Upper lobe of left lung (tissue), 6 donors: ENCODE measurements around the gene ASB9. TPM values are rescaled to one million over a fixed set of nuclear protein-coding genes. Genes with fewer than 3 reads are reported as not detected.
"Not testable (repeated sequence)": the region's sequence is repeated elsewhere in the genome, so short reads cannot be mapped to it uniquely, and the experiment has no call there.

Source experiments
- ATAC-seq, 2 donors: fragments of 200-7000 bp; cut with Tn5 transposase; one replicate each; pipeline ENCODE4 v1.9.1; 2022; ENCODE audit warnings: mild to moderate bottlenecking in 2 of 2, moderate library complexity in 2 of 2; ENCODE audit not compliant: low FRiP score in 2 of 2
- DNase-seq, 2 donors: peaks; one replicate each; pipeline ENCODE4 v3.0.0-alpha.2; 2019 to 2020
- H3K27ac ChIP-seq, 4 donors: fragments of 200-600 bp; sonication (generic); one replicate each; pipeline ENCODE4 v1.5.1; 2016 to 2019
- H3K27me3 ChIP-seq, 4 donors: fragments of 200-600 bp; sonication (generic); one replicate each; pipeline ENCODE4 v1.5.1; 2017 to 2019
- H3K36me3 ChIP-seq, 4 donors: fragments of 200-600 bp; sonication (generic); one replicate each; pipeline ENCODE4 v1.5.1; 2016 to 2019
- H3K4me1 ChIP-seq, 4 donors: fragments of 200-600 bp; sonication (generic); one replicate each; pipeline ENCODE4 v1.5.1; 2018 to 2019
- H3K4me3 ChIP-seq, 4 donors: fragments of 200-600 bp; sonication (generic); one replicate each; pipeline ENCODE4 v1.5.1; 2017 to 2019; ENCODE audit warnings: mild to moderate bottlenecking in 2 of 4, moderate library complexity in 1 of 4
- H3K9me3 ChIP-seq, 4 donors: fragments of 200-600 bp; sonication (generic); one replicate each; pipeline ENCODE4 v1.5.1; 2018 to 2019
- EP300 ChIP-seq, 4 donors: sonication (generic); formaldehyde crosslinking; IDR thresholded peaks; one replicate each; pipeline ENCODE4 v1.5.1; 2017; ENCODE audit warnings: antibody characterized with exemption in 4 of 4, control low read depth in 2 of 4
- POLR2A ChIP-seq, 4 donors: fragments of 450-650 bp; IDR thresholded peaks; one replicate each; pipeline ENCODE4 v1.5.1; 2016 to 2017; ENCODE audit warnings: antibody characterized with exemption in 4 of 4, mild to moderate bottlenecking in 2 of 4
- POLR2AphosphoS5 ChIP-seq, 2 donors: sonication (generic); formaldehyde crosslinking; IDR thresholded peaks; one replicate each; pipeline ENCODE4 v1.5.1; 2017; ENCODE audit warnings: antibody characterized with exemption in 2 of 2
- WGBS, 2 donors: methylation state at CpG; one replicate each; pipeline ENCODE4 v1.1.5; 2017 to 2018; 5-methylcytosine and 5-hydroxymethylcytosine counted together
- total RNA-seq, 6 donors: library from RNA; depleted of rRNA in 4 of 6; stranded (reverse); fragments of >200 nt in 4 of 6; gene quantifications; one replicate each; pipeline versions ENCODE4 v1.1.0 to v1.2.1, GENCODE V29; 2016 to 2021
- TF ChIP-seq, protein P1 (sequence below), 6 experiments: fragments of 450-650 bp in 4 of 6; fragments of 200-600 bp in 2 of 6; sonication (generic) in 2 of 6; IDR thresholded peaks; one replicate each; pipeline ENCODE4 v1.5.1; 2016 to 2019; ENCODE audit warnings: antibody characterized with exemption in 6 of 6
- donor health status: DM: no; HTN: no; CAD: no; lungs with moderate emphysema.
- donor health status: DM: no; HTN: yes; CAD: no; lungs with severe emphysema.

ASB9 gene
- total RNA-seq, 6 donors from 2014 or later = 3.0 to 6.2 (median 3.6) TPM

DNA sequence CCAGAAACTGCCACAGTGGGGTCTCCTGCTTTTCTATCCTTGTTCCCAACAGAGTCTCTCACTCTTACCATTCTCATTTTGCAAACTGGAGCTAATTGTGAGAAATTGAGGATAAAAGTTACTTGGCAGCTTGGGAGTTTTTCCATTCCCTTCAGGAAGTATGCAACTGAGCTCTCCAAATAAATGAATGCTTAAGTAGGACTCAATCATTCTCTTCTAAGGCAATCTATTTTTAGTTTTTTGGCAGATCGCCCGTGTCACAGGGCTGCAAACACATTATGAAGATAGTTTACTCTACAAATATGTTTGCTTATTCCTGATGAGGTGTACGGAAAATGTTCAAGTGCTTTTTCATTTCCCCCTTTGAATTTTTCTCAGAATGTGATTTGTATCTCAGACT, 40.2 kb upstream of the ASB9 start:
- DNase-seq (peak in 1 of 2 donors; percentile 58), ATAC-seq (peak in 1 of 2 donors; percentile 69)
- H3K27ac ChIP-seq = peak overlapping the region in 3 of 4 donors; percentile 30 to 75 (median 74)
- H3K9me3 ChIP-seq = no peaks in the 10 kb centered on the region
- H3K4me3 ChIP-seq = no peak overlapping the region
- no peaks in the 10 kb centered on the region for H3K27me3 ChIP-seq
- TF ChIP-seq POLR2AphosphoS5 (IDR thresholded peaks at IDR 0.05) = no peak
- TF ChIP-seq, protein P1, sequence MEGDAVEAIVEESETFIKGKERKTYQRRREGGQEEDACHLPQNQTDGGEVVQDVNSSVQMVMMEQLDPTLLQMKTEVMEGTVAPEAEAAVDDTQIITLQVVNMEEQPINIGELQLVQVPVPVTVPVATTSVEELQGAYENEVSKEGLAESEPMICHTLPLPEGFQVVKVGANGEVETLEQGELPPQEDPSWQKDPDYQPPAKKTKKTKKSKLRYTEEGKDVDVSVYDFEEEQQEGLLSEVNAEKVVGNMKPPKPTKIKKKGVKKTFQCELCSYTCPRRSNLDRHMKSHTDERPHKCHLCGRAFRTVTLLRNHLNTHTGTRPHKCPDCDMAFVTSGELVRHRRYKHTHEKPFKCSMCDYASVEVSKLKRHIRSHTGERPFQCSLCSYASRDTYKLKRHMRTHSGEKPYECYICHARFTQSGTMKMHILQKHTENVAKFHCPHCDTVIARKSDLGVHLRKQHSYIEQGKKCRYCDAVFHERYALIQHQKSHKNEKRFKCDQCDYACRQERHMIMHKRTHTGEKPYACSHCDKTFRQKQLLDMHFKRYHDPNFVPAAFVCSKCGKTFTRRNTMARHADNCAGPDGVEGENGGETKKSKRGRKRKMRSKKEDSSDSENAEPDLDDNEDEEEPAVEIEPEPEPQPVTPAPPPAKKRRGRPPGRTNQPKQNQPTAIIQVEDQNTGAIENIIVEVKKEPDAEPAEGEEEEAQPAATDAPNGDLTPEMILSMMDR (IDR thresholded peaks at IDR 0.05) = no peak
- TF ChIP-seq EP300 (IDR thresholded peaks at IDR 0.05) = peak in 2 of 4 donors; percentile 2 to 80
- TF ChIP-seq POLR2A (IDR thresholded peaks at IDR 0.05) = no peak
- 16 to 34% methylated on average over 3 of the region's 3 CpGs for WGBS, 2 donors
- H3K36me3 ChIP-seq = no peaks in the 10 kb centered on the region
- H3K4me1 ChIP-seq = peaks cover 0 to 16% (median 3%) of the 10 kb centered on the region in 4 donors

DNA sequence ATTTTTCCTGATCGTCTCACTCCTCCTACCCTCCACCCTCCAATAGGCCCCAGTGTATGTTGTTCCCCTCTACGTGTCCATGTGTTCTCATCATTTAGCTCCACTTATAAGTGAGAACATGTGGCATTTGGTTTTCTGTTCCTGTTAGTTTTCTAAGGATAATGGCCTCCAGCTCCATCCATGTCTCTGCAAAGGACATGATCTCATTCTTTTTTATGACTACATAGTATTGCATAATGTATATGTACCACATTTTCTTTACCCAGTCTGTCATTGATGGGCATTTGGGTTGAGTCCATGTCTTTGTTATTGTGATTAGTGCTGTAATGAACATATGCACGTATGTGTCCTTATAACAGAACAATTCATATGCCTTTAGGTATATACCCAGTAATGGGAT, 36.0 kb upstream of the ASB9 start:
- 80 to 96% methylated on average over 3 of the region's 3 CpGs for WGBS, 2 donors
- H3K4me3 ChIP-seq, H3K4me1 ChIP-seq, H3K27ac ChIP-seq, DNase-seq, H3K9me3 ChIP-seq, ATAC-seq, H3K36me3 ChIP-seq, H3K27me3 ChIP-seq: not testable (repeated sequence)

DNA sequence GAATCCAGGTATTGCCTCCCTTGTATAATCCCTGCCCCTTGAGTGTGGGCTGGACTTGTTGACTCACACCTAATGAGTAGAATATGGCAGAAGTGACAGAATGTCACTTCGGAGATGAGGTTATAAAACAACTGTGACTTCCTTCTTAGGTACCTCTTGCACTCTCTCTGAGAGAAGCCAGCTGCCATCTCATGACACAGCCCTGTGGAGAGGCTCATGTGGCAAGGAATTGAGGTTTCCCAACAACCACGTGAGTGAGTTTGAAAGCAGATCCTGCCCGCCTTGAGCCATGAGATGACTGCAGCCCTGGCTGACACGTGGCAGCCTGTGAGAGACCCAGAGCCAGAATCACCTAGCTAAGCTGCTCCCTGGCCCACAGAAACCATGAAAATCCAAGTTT, 32.0 kb upstream of the ASB9 start:
- H3K27ac ChIP-seq = peak overlapping the region; percentile 15 to 63 (median 46)
- 33% methylated on average over 4 of the region's 4 CpGs; no CpG with 5 or more reads in 1 of the 2 donors for WGBS, 2 donors

DNA sequence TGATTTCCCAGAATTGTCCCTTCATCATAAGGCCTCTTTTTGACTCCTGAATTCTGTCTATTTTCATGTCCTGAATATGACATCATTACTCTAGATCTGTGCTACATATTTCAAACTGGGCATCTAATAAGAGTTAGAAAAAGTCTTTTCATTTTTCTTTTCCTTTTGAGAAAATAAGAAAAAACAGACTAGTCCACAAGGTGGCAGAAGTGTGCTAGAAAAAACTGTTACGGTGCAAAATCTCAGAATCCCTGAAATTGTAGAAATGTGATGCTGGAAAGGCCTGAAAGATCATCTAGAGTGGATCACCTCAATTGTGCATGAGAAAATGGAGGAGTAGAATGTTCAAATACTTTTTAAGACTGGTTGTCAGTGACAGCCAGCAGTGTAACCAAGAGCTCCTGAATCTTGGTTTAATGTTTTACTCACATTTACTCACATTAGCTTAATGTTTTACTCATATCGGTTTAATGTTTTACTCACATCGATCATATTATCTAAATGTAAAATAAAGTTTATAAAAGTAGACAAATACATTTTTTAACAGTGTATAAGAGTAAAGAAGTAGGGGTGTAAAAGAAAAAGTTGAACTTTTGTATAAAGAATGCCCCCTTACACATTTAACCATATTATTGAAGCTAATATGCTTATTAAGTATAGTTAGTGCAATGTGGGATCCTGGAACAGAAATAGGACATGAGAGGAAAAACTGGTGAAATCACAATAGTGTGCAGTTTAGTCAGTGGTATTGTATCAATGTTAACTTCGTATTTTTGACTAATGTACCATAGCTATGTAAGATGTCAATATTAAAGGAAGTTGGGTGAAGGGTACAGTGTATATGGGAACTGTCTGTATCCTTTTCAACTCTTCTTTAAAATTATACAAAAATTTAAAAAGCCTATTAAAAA, 30.3 kb upstream of the ASB9 start:
- ATAC-seq (no peak), DNase-seq (no peak)
- WGBS, 2 donors = 46 to 57% methylated on average over 4 of the region's 4 CpGs
- TF ChIP-seq, protein P1 (IDR thresholded peaks at IDR 0.05) = peak in 5 of 6 experiments; percentile 22 to 56 (median 45)
- TF ChIP-seq EP300 (IDR thresholded peaks at IDR 0.05) = no peak
- peak overlapping the region in 3 of 4 donors; percentile 35 to 67 (median 42) for H3K27ac ChIP-seq
- H3K4me1 ChIP-seq = peaks cover 0 to 11% (median 5%) of the 10 kb centered on the region in 4 donors
- H3K4me3 ChIP-seq = no peak overlapping the region
- no peaks in the 10 kb centered on the region for H3K9me3 ChIP-seq
- H3K36me3 ChIP-seq = no peaks in the 10 kb centered on the region
- no peaks in the 10 kb centered on the region for H3K27me3 ChIP-seq

More for the DNA sequence above, 32.0 kb upstream of the ASB9 start:
- H3K9me3 ChIP-seq = no peaks in the 10 kb centered on the region
- DNase-seq = peak in 1 of 2 donors; percentile 87
- peak in 1 of 4 donors; percentile 95 for TF ChIP-seq EP300 (IDR thresholded peaks at IDR 0.05)
- TF ChIP-seq, protein P1 (IDR thresholded peaks at IDR 0.05) = no peak
- peak; percentile 67 to 74 for TF ChIP-seq POLR2AphosphoS5 (IDR thresholded peaks at IDR 0.05)
- peak in 1 of 4 donors; percentile 34 for TF ChIP-seq POLR2A (IDR thresholded peaks at IDR 0.05)
- peaks cover 0 to 11% (median 5%) of the 10 kb centered on the region in 4 donors for H3K4me1 ChIP-seq
- ATAC-seq = peak; percentile 84 to 86
- H3K36me3 ChIP-seq = no peaks in the 10 kb centered on the region
- H3K27me3 ChIP-seq = no peaks in the 10 kb centered on the region
- no peak overlapping the region for H3K4me3 ChIP-seq

DNA sequence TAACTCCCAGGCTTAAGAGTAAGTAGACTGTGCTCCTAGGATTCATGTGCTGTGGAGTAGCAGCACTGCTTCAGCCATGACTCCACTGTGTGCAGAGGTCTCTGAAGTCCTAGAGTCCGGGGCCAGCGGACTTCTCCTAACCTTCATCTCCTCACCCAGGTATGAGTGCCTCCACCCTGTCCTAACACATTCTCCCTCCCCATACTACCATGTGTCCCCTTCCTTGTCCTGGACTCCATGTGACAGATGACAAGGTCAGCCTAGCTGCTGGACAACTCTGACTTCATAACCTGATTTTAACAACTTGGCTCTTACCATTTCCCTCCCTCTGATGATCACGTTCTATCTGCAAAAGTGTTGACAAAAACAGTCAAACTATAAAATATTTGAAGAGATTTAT, 28.9 kb upstream of the ASB9 start:
- ATAC-seq (no peak), DNase-seq (no peak)
- no peaks in the 10 kb centered on the region for H3K27me3 ChIP-seq
- no peaks in the 10 kb centered on the region for H3K36me3 ChIP-seq
- WGBS, 2 donors = 60 to 77% methylated on average over 1 to 3 of the region's 3 CpGs
- TF ChIP-seq, protein P1 (IDR thresholded peaks at IDR 0.05) = no peak
- no peak for TF ChIP-seq POLR2A (IDR thresholded peaks at IDR 0.05)
- no peak for TF ChIP-seq EP300 (IDR thresholded peaks at IDR 0.05)
- TF ChIP-seq POLR2AphosphoS5 (IDR thresholded peaks at IDR 0.05) = no peak
- H3K4me1 ChIP-seq = peaks cover 0 to 11% (median 5%) of the 10 kb centered on the region in 4 donors
- H3K27ac ChIP-seq = peak overlapping the region; percentile 5 to 67 (median 54)
- H3K9me3 ChIP-seq = no peaks in the 10 kb centered on the region
- no peak overlapping the region for H3K4me3 ChIP-seq
